Measurements from ENCODE around the gene DBP. TPM values are rescaled to one million over a fixed set of nuclear protein-coding genes. Genes with fewer than 3 reads are reported as not detected.
A peak's percentile ranks its signal among the peaks of the same experiment; 100 is the strongest.

The DBP gene
- total RNA-seq, 1 experiment from 2014 or later, result 12.6 TPM

DNA sequence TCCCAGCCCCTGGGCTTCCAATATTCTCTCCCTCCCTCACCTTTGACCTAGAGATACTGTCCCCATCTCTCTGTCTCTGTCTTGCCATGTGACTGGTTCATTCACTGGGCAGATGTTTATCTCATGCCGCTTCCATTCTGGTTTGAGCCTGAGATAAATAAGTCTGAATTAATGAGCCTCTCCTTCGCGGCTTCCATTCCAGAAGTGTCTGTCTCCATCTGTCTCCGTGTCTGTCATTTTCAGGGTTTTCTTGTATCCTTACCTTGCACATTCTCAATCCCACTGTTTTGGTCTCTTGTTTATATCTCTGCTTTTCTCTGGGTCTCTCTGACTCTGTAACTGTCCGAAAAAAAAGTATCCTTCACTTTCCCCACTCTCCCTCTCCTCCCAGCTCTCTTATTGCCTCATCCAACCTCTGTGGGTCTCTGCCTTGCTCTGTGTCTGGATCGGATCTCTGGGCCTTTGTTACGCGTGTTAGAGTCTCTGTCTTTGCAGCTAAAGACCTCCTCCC lies 13.6 kb downstream of the DBP start:
- no peaks in the 10 kb centered on the region for H3K27me3 ChIP-seq (ENCODE audit: insufficient read depth, low read length)
- H2BK12ac ChIP-seq (ENCODE audit: insufficient read length, low read depth, low read length), result peak overlapping the region; percentile 24
- peak overlapping the region; percentile 81 for H3K9ac ChIP-seq (ENCODE audit: extremely low read depth, insufficient read length, low read length)
- no peak overlapping the region for H2BK15ac ChIP-seq (ENCODE audit: low read depth, low read length)
- no peak overlapping the region for H2BK5ac ChIP-seq (ENCODE audit: insufficient read length, low read length)
- H4K91ac ChIP-seq (ENCODE audit: insufficient read length, low read depth, low read length), result no peak overlapping the region
- H3K4ac ChIP-seq (ENCODE audit: low read depth, low read length), result no peak overlapping the region; the same call in 1 of the 2 replicates
- peak overlapping the region; percentile 24 for H4K8ac ChIP-seq (replicated peaks; ENCODE audit: insufficient read length, low read depth, low read length)
- H3K4me1 Mint-ChIP-seq, result peaks cover 31 to 33% of the 10 kb centered on the region in 2 experiments
- no peak overlapping the region for H3K56ac ChIP-seq (ENCODE audit: insufficient read length, low read depth, low read length)
- no peaks in the 10 kb centered on the region for H4K20me1 ChIP-seq (ENCODE audit: control insufficient read depth, insufficient read depth, insufficient read length)
- no peak overlapping the region for H2BK120ac ChIP-seq (ENCODE audit: low read depth, low read length, poor library complexity, severe bottlenecking)
- H2AK5ac ChIP-seq (ENCODE audit: insufficient read length, low read length), result no peak overlapping the region
- H3K27me3 Mint-ChIP-seq (ENCODE audit: low read depth), result no peaks in the 10 kb centered on the region
- H3K4me2 ChIP-seq (ENCODE audit: insufficient read depth, insufficient read length, low read length), result peak overlapping the region; percentile 88
- H3K36me3 Mint-ChIP-seq (ENCODE audit: insufficient read depth in 1 of 3, low read depth in 3 of 3), result peaks cover 8 to 26% (median 23%) of the 10 kb centered on the region in 3 experiments
- no peaks in the 10 kb centered on the region; a peak in 1 of 5 replicates for H3K9me3 Mint-ChIP-seq
- no peak for TF ChIP-seq CTCF (conservative IDR thresholded peaks at IDR 0.05)
- H3K23ac ChIP-seq (ENCODE audit: insufficient read length, low read depth, low read length), result no peak overlapping the region
- peak overlapping the region; percentile 64 for H3K27ac ChIP-seq (ENCODE audit: insufficient read length, low read depth, low read length)
- peak overlapping the region; percentile 86 to 88 for H3K4me3 Mint-ChIP-seq
- H3T11ph ChIP-seq (ENCODE audit: low read length), result no peak overlapping the region
- no peak overlapping the region for H2BK20ac ChIP-seq (ENCODE audit: low read depth, low read length, poor library complexity, severe bottlenecking)
- peaks cover 13% of the 10 kb centered on the region for H3K23me2 ChIP-seq (ENCODE audit: insufficient read length, low read depth, low read length, poor library complexity, severe bottlenecking)
- H3K14ac ChIP-seq (ENCODE audit: insufficient read depth, low read length), result peak overlapping the region; percentile 66; the same call in 1 of the 2 replicates
- no peak overlapping the region for H2AFZ ChIP-seq (ENCODE audit: low read length)
- H3K79me1 ChIP-seq (ENCODE audit: insufficient read depth, low read depth, low read length, poor library complexity, severe bottlenecking), result no peaks in the 10 kb centered on the region
- peaks cover 7% of the 10 kb centered on the region for H3K79me2 ChIP-seq (ENCODE audit: insufficient read depth, low read length)
- no peaks in the 10 kb centered on the region for H3K9me3 ChIP-seq (ENCODE audit: control insufficient read depth, low read depth, low read length)
- peak overlapping the region; percentile 96 to 98 (median 97) for H3K27ac Mint-ChIP-seq
- DNase-seq, result no peak
- H4K5ac ChIP-seq (ENCODE audit: insufficient read length, low read depth, low read length), result peak overlapping the region; percentile 20
- H3K4me1 ChIP-seq (ENCODE audit: insufficient read depth, low read length), result peaks cover 3% of the 10 kb centered on the region; the same call in 1 of the 2 replicates
- peak overlapping the region; percentile 64 for H3K18ac ChIP-seq (ENCODE audit: insufficient read length, low read depth, low read length)
- no CpG with 5 or more reads among the region's 8 CpGs for WGBS (ENCODE audit: extremely low coverage, insufficient read length, low lambda C conversion rate)
